ENCODE measurements around the gene RRAGB. TPM values are rescaled to one million over a fixed set of nuclear protein-coding genes. Genes with fewer than 3 reads are reported as not detected.

RRAGB gene
- polyA plus RNA-seq, 1 donor (not counting 4 experiments of a cell fraction or from before 2014, with no cell fraction given) = 18.9 TPM

GRCh38 chrX:55709735-55710134 lies 7.8 kb upstream of the RRAGB start:
- DNase-seq (ENCODE audit: low read depth, low spot score) = no peak
- no peaks in the 10 kb centered on the region for H3K27me3 ChIP-seq (ENCODE audit: control insufficient read depth, extremely low read depth, insufficient read depth, low read length)
- H3K4me2 ChIP-seq (ENCODE audit: control insufficient read depth, extremely low read depth, insufficient read depth, low read depth, low read length) = no peak overlapping the region
- no peaks in the 10 kb centered on the region for H3K36me3 ChIP-seq (ENCODE audit: control insufficient read depth in 2 of 2, extremely low read depth in 1 of 2, insufficient read depth in 2 of 2, low read length in 2 of 2)
- H3K79me2 ChIP-seq (ENCODE audit: control insufficient read depth, insufficient read depth, low read length) = no peaks in the 10 kb centered on the region
- H3K4me1 ChIP-seq (ENCODE audit: control insufficient read depth, extremely low read depth, insufficient read depth, low read length) = peaks cover 2% of the 10 kb centered on the region
- no peak overlapping the region for H3K9ac ChIP-seq (ENCODE audit: control insufficient read depth, extremely low read depth, insufficient read depth, low read length)
- H3K9me3 ChIP-seq (ENCODE audit: control insufficient read depth, low read depth, low read length) = peaks cover 2% of the 10 kb centered on the region
- H2AFZ ChIP-seq (ENCODE audit: control insufficient read depth, low read length) = no peak overlapping the region
- no peak overlapping the region for H3K27ac ChIP-seq (ENCODE audit: control insufficient read depth, insufficient read depth, low read length)
- TF ChIP-seq EZH2 (IDR thresholded peaks at IDR 0.05; ENCODE audit: low read length) (no peak), CTCF (optimal IDR thresholded peaks at IDR 0.05 in 1 of 3, IDR thresholded peaks at IDR 0.05 in 1 of 3, conservative IDR thresholded peaks at IDR 0.05 in 1 of 3; ENCODE audit: extremely low read depth in 1 of 3, insufficient read depth in 2 of 3, low read length in 3 of 3) (no peak)
- dilution Hi-C loops (cut with MboI; ENCODE audit: extremely low pct_ligation_motif_present, low sequenced_read_pairs) = no loop called here
- no peak overlapping the region for H3K4me3 ChIP-seq (ENCODE audit: control insufficient read depth in 2 of 3, extremely low read depth in 1 of 3, insufficient read depth in 2 of 3, low read depth in 1 of 3, low read length in 3 of 3)
- H4K20me1 ChIP-seq (ENCODE audit: control insufficient read depth, extremely low read depth, insufficient read depth, low read length) = no peaks in the 10 kb centered on the region
- FAIRE-seq = no peak
- H3K9me1 ChIP-seq (ENCODE audit: control insufficient read depth, extremely low read depth, insufficient read depth, low read length) = no peaks in the 10 kb centered on the region

- Histone ChIP-seq H3K9me1 (ENCODE audit: control insufficient read depth, extremely low read depth, insufficient read depth, low read length) (no peaks in the 10 kb centered on the region), H3K4me2 (ENCODE audit: control insufficient read depth, extremely low read depth, insufficient read depth, low read depth, low read length) (no peak overlapping the region), H3K4me3 (ENCODE audit: control insufficient read depth in 2 of 3, extremely low read depth in 1 of 3, insufficient read depth in 2 of 3, low read depth in 1 of 3, low read length in 3 of 3) (no peak overlapping the region), H3K9ac (ENCODE audit: control insufficient read depth, extremely low read depth, insufficient read depth, low read length) (no peak overlapping the region), H3K27ac (ENCODE audit: control insufficient read depth, insufficient read depth, low read length) (no peak overlapping the region), H3K9me3 (ENCODE audit: control insufficient read depth, low read depth, low read length) (peaks cover 2% of the 10 kb centered on the region), H4K20me1 (ENCODE audit: control insufficient read depth, extremely low read depth, insufficient read depth, low read length) (no peaks in the 10 kb centered on the region), H3K27me3 (ENCODE audit: control insufficient read depth, extremely low read depth, insufficient read depth, low read length) (no peaks in the 10 kb centered on the region), H3K79me2 (ENCODE audit: control insufficient read depth, insufficient read depth, low read length) (no peaks in the 10 kb centered on the region), H3K36me3 (ENCODE audit: control insufficient read depth in 2 of 2, extremely low read depth in 1 of 2, insufficient read depth in 2 of 2, low read length in 2 of 2) (no peaks in the 10 kb centered on the region), H3K4me1 (ENCODE audit: control insufficient read depth, extremely low read depth, insufficient read depth, low read length) (peaks cover 2% of the 10 kb centered on the region), H2AFZ (ENCODE audit: control insufficient read depth, low read length) (no peak overlapping the region)
- dilution Hi-C loops (cut with MboI; ENCODE audit: extremely low pct_ligation_motif_present, low sequenced_read_pairs) = no loop called here
- TF ChIP-seq CTCF (optimal IDR thresholded peaks at IDR 0.05 in 1 of 3, IDR thresholded peaks at IDR 0.05 in 1 of 3, conservative IDR thresholded peaks at IDR 0.05 in 1 of 3; ENCODE audit: extremely low read depth in 1 of 3, insufficient read depth in 2 of 3, low read length in 3 of 3) = no peak
- DNase-seq (ENCODE audit: low read depth, low spot score) = no peak
- FAIRE-seq = no peak
These were observed 6.8 kb upstream of the RRAGB start for GRCh38 chrX:55710701-55711100.
